ENCODE data around the gene ACTR5.

ACTR5 gene

DNA sequence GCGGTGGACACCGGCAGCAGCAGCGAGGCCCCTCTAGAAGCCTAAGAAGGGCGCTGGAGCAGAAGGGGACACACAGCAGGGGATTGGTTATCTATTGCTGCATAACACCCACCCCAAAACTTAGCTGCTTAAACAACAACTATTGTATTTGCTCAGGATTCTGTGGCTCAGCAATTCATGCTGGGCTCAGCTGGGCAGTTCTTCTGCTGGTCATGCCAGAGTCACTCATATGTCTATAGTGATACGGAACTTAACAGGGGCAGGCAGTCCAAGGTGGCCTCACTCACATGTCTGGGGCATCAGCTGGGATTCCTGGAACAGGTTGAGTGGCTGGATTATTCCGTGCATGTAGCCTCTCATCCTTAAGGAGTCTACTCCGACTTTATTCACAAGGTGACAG is 39.6 kb downstream of the ACTR5 start:
- Histone ChIP-seq H3K9ac (ENCODE audit: low read depth, low read length) (no peak overlapping the region), H3K4me1 (ENCODE audit: insufficient read depth, low read length) (peaks cover 2% of the 10 kb centered on the region; the same call in 1 of the 2 replicates), H3K4me3 (ENCODE audit: low read depth in 1 of 2, low read length in 2 of 2) (no peak overlapping the region), H3K36me3 (ENCODE audit: insufficient read depth, low read length) (no peaks in the 10 kb centered on the region), H3K79me2 (ENCODE audit: insufficient read depth, low read length) (no peaks in the 10 kb centered on the region), H2AFZ (ENCODE audit: low read depth, low read length) (no peak overlapping the region), H3K4me2 (ENCODE audit: insufficient read depth, low read length) (no peak overlapping the region), H3K27ac (ENCODE audit: low read length) (no peak overlapping the region), H3K27me3 (ENCODE audit: insufficient read depth, low read length, poor library complexity) (no peaks in the 10 kb centered on the region), H4K20me1 (ENCODE audit: insufficient read depth, low read length) (no peaks in the 10 kb centered on the region), H3K9me3 (ENCODE audit: insufficient read depth, low read length, severe bottlenecking) (no peaks in the 10 kb centered on the region)
- ATAC-seq (ENCODE audit: insufficient read depth, low read depth) (no peak), DNase-seq (no peak)
- TF ChIP-seq EZH2 (IDR thresholded peaks at IDR 0.05; ENCODE audit: borderline replicate concordance, low read depth, low read length, severe bottlenecking) (no peak), CTCF (IDR thresholded peaks at IDR 0.05; ENCODE audit: borderline replicate concordance, extremely low read depth, low read length, poor library complexity, severe bottlenecking) (no peak)

DNA sequence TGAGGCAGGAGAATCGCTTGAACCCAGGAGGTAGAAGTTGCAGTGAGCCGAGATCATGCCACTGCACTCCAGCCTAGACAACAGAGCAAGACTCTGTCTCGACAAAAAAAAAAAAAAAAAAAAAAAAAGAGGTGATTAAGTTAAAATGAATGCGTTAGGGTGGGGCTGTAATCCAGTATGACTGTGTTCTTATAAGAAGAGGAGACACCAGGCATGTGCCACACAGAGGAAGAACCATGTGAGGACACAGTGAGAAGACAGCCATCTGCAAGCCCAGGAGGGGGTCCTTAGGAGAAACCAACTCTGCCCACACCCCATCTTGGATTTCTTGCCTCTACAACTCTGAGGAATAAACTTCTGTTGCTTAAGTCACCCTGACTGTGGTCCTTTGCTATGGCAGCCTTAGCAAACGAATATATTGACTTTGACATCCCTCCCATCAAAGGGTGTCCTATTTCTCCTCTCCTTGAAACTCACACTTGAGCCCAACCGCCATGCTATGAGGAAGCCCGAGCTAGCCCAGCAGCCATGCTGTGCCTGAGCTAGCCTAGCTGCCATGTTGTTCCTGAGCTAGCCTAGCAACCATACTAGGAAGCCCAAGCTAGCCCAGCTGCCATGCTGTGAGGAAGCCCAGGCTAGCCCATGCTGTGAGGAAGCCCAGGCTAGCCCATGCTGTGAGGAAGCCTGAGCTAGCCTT is 41.4 kb downstream of the ACTR5 start:
- H3K4me2 ChIP-seq (ENCODE audit: insufficient read depth, low read length), result no peak overlapping the region
- no peak overlapping the region for H3K27ac ChIP-seq (ENCODE audit: low read length)
- no peak overlapping the region for H3K4me3 ChIP-seq (ENCODE audit: low read depth in 1 of 2, low read length in 2 of 2)
- no peaks in the 10 kb centered on the region for H3K9me3 ChIP-seq (ENCODE audit: insufficient read depth, low read length, severe bottlenecking)
- no peaks in the 10 kb centered on the region for H3K79me2 ChIP-seq (ENCODE audit: insufficient read depth, low read length)
- H2AFZ ChIP-seq (ENCODE audit: low read depth, low read length), result no peak overlapping the region
- H4K20me1 ChIP-seq (ENCODE audit: insufficient read depth, low read length), result no peaks in the 10 kb centered on the region
- H3K36me3 ChIP-seq (ENCODE audit: insufficient read depth, low read length), result no peaks in the 10 kb centered on the region
- DNase-seq (no peak), ATAC-seq (ENCODE audit: insufficient read depth, low read depth) (no peak)
- no peaks in the 10 kb centered on the region for H3K27me3 ChIP-seq (ENCODE audit: insufficient read depth, low read length, poor library complexity)
- TF ChIP-seq CTCF (IDR thresholded peaks at IDR 0.05; ENCODE audit: borderline replicate concordance, extremely low read depth, low read length, poor library complexity, severe bottlenecking), result no peak
- H3K4me1 ChIP-seq (ENCODE audit: insufficient read depth, low read length), result peaks cover 2% of the 10 kb centered on the region; the same call in 1 of the 2 replicates
- H3K9ac ChIP-seq (ENCODE audit: low read depth, low read length), result no peak overlapping the region

DNA sequence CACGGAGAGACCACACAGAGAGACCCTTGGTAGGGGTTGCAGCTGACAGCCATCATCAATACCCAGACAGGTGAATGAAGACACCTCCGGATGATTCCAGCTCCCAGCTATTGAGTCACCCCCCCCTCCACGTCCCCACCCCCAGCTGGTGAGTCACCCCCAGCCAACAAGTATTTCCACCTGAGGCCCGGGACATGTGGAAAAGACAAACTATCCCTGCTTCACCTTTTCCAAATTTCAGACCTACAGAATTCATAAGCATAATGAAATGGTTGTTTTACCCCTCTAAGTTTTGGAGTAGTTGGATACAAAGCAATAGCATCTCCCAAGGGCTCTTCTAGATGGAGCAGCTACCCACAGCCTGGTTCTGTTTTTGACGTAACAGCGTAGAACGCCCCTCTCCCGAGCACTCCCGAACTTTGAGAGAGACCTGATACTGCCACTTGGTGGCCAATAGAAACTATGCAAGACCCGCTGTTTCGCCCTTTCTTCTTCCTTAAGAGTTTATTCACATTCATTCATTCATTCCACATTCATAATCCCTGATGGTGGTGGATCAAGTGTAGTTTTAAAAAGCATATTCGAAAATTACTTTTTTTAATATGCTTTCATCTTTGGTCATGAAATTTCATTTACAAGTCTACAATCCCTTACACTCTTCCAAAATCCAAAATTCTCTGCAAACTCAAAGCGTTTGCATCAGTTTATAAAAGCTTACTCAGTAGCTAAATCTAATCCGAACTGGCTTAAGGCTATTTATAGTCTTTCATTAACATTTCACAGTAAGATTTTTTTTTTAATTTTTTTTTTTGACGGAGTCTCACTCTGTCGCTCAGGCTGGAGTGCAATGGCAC is 42.2 kb downstream of the ACTR5 start:
- DNase-seq, result peak; percentile 55
- no peak overlapping the region for H3K4me2 ChIP-seq (ENCODE audit: insufficient read depth, low read length)
- H3K27ac ChIP-seq (ENCODE audit: low read length), result no peak overlapping the region
- no peak overlapping the region for H2AFZ ChIP-seq (ENCODE audit: low read depth, low read length)
- peaks cover 2% of the 10 kb centered on the region; the same call in 1 of the 2 replicates for H3K4me1 ChIP-seq (ENCODE audit: insufficient read depth, low read length)
- H3K9ac ChIP-seq (ENCODE audit: low read depth, low read length), result no peak overlapping the region
- no peaks in the 10 kb centered on the region for H3K79me2 ChIP-seq (ENCODE audit: insufficient read depth, low read length)
- TF ChIP-seq CTCF (IDR thresholded peaks at IDR 0.05; ENCODE audit: borderline replicate concordance, extremely low read depth, low read length, poor library complexity, severe bottlenecking) (peak; percentile 82), EZH2 (IDR thresholded peaks at IDR 0.05; ENCODE audit: borderline replicate concordance, low read depth, low read length, severe bottlenecking) (no peak)
- no peaks in the 10 kb centered on the region for H3K27me3 ChIP-seq (ENCODE audit: insufficient read depth, low read length, poor library complexity)
- no peak overlapping the region for H3K4me3 ChIP-seq (ENCODE audit: low read depth in 1 of 2, low read length in 2 of 2)
- H3K36me3 ChIP-seq (ENCODE audit: insufficient read depth, low read length), result no peaks in the 10 kb centered on the region
- no peaks in the 10 kb centered on the region for H4K20me1 ChIP-seq (ENCODE audit: insufficient read depth, low read length)
- no peaks in the 10 kb centered on the region for H3K9me3 ChIP-seq (ENCODE audit: insufficient read depth, low read length, severe bottlenecking)
- ATAC-seq (ENCODE audit: insufficient read depth, low read depth), result peak; percentile 89
